HG02970 (cell line): ENCODE measurements around the gene EIF5AL1.
"Not testable (repeated sequence)": the region's sequence is repeated elsewhere in the genome, so short reads cannot be mapped to it uniquely, and the experiment has no call there.

ENCODE experiments used
- ATAC-seq: cut with Tn5 transposase; IDR thresholded peaks from one replicate; pipeline ENCODE4 v1.9.1; 2021; ENCODE audit warnings: mild to moderate bottlenecking, moderate library complexity, moderate number of reproducible peaks; ENCODE audit not compliant: unreplicated experiment, low FRiP score

Gene EIF5AL1

GRCh38 chr10:79484476-79484875 is 27.9 kb upstream of the EIF5AL1 start:
- no peak for ATAC-seq

DNA sequence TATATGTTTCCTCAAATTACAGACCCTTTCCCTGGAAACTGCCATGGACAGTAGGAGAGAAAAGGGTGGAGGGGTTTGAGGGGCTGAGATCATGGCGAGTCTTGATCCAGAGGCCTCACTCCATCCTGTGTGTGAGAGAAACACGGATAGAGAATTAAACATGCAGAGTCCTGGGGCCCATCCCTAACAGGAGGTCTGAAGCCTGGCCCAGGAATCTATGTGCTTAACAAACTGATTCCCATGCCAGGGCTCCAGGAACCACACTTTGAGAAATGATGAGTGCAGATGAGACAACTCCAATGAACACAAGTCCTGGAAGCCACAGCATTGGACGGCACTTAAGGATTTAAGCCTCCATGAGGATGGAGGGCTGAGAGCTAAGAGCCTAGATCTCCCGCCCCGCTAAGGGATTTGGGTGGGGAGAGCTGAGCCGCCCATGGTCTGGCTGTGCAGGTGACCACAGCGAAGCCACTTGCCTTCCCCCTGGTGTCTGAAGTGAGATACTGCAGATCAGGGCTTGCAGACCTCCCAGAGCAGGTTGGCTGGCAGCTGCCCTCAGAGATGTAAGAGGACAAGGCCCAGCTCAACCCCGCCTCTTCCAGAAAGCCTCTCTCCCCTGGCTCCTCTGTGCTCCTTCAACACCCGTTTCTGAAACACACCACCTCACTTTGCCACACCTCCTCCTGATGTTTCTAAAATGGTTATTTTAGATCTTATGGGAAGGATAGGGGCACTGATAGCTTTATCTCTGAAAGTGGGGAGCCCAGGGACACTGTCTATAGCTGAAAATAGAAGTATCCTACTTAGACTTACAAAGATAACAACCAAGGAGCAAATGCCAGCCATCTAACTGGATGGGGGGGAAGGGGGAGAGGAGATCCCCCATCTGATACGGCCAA is 24.8 kb upstream of the EIF5AL1 start:
- no peak for ATAC-seq

- ATAC-seq: no peak
Observed at GRCh38 chr10:79488336-79488735, 24.0 kb upstream of the EIF5AL1 start.

DNA sequence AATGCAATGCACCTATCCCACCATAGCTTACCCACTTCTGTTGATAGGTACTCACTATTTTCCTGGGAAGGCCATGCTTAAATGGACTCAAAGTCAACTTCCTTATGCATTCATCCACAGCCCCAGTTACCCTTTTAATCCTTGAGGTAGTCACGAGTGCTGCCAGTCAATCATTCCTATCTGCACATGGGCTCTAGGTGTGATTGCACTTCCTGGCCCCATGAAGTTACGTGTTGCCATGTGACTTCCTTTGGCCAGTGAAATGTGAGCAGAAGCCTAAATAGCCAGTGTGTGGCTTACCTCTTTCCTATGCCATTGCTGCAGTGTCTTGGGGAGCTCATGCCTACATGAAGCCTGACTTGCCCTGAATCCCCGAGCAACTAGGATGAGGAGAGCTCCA is 23.5 kb upstream of the EIF5AL1 start:
- no peak for ATAC-seq

DNA sequence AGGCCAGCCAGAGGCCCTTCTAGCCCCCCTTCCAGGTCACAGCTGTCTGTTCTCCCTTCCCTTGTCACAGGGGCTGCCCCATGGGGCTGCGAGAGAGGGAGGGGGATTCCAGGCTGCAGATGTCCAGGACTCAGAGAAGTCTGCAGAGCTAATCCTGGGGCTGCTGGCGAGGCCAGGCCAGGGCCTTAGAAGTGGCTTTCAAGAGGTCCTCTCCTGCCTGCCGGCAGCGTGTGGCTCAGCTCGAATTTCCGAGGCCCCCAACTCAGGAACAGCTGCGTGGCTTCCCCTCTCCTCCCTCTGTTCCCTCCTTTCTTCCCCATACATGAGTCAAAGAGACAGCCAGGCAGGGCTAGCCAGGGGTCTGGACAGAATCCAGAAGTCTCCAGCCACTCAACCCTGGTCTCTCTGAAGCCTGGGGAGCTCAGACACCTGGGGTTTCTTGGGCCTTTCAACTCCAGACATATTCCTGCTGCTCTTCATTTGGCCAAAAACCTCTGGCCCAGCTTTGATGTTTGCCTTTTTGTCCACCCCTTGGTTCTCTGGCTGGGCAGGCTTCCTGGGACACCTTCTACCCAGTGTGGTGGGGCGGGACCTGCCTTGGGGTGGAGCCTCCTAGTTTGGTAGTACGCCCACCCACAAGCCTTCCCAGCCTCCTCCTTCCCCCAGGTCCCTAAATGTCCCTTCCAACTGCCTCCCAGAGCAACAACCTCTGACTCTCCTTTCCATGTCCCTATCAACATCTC is 21.8 kb upstream of the EIF5AL1 start:
- no peak for ATAC-seq

DNA sequence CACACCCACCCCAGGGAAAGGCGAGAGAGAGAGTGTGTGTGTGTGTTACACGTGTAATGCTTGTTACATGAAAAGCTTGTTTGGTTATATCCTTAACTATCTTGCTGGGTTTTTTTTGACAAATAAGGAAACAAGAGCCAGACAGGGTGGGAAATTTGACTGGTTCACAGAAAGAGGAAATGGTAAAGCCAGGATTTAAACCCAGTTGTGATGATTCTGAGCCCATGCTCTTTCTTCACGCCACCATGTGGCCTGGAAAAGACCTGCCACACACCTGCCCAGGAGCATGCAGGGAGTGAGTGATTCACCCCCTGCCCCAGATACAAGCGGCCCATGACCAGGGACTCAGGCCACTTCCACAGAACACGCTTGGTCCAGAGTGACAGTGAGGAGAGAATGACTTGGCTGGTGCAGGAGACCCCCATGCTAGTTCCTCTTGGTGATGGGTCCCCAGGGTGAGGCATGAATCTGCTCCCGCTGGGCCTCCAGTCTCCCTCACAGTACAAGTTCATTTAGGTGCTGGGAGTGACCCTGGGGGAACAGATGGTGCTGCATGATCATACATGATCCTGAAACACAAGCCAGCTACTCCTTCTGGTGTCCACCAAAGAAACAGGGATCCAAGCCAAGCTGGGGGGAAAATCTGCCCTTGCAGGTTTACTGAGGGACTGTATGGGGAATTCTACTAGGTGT is 21.0 kb upstream of the EIF5AL1 start:
- ATAC-seq: no peak

DNA sequence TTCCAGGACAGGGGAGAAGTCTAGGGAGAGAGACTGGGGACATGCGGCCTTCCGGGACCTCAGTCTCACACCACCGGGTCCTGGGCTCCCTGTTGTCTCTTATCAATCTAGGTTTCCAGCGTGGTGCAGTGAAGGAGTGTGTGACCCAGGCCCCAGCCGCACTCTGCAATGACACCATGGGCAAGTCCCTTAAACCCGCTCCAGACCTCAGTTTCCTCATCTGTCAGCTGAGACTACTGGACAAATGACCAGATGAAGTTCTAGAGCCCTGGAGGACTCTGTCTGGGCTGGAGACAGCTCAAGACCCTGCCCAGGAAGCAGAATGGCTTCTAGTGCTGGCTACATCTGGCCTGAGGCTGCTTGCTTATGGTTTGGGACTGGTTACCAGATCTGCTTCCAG is 20.1 kb upstream of the EIF5AL1 start:
- ATAC-seq: no peak

GRCh38 chr10:79492839-79493238 is 19.5 kb upstream of the EIF5AL1 start:
- ATAC-seq: no peak

DNA sequence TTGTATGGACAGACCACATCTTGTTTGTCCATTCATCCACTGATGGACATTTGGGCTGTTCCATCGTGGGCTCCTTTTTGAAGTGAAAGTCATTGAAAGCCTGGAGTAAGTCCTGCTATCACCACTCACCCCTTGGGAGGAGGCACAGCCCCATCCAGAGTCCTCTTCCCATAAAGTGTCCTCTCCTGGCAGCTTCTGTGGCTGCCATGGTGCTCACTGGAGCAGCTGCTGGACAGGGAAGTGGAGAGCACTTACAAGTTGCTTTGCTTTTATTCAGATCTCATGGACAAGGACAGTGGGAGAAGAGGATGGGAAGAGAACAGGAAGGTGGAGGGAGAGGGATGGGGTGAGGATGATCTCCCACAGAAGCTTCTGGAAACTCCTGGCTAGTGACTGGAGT is 18.5 kb upstream of the EIF5AL1 start:
- ATAC-seq: no peak

DNA sequence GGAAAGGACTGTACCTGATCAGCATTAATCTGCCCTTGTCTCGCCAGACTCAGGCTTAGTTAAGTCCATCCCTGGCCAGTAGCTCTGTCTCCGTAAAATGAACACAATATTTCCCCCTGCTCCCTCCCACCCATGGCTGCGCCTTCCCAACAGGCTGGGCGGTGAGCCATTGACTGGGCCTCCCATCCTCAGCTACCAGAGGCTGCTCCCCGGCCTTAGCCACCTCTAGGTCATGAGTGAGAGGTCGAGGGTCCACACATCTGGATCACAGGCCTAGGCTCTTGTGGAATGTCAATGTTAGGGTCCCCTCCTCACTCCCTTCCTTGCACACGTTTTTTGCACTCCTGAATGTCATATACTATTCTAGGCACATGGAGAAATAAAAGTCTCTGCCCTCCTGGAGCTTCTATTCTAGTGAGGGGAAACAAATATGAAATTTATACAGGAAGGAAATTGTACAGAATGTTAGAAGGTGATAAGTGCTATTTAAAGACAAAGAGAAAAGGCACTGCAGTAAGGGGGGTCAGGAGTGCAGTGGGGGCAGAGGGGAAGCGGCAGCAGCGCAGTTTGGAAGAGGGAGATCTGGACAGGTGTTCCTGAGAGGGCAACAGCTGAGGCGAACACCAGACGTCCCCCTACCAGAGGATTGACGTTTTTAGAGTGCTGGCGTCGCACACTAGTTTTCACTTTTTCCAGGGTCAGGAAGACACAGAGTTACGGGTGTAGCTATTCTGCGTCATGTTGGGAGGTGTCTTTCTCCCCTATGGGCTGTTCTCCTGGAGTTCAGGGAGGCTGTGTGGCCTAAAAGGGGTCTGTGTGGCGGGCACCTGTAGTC is 17.2 kb upstream of the EIF5AL1 start:
- ATAC-seq: no peak

DNA sequence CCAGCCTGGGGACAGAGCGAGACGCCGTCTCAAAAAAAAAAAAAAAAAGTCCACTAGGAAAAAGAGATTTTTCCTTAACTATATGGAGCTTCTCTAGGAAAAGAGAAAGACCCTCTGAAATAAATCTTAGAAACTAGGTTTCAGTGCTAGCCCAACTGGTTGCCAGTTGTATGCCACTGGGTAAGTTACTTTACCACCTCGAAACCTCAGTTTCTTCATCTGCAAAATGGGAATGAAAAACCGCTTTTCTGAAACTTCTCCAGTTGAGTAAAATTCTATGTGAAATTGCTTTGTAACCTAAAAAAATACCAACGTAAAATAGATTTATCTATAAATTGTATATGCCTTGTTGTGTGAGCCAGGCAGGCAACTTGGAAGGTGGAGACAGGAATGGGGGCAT is 16.5 kb upstream of the EIF5AL1 start:
- ATAC-seq: no peak

GRCh38 chr10:79496896-79497295 is 15.4 kb upstream of the EIF5AL1 start:
- no peak for ATAC-seq

DNA sequence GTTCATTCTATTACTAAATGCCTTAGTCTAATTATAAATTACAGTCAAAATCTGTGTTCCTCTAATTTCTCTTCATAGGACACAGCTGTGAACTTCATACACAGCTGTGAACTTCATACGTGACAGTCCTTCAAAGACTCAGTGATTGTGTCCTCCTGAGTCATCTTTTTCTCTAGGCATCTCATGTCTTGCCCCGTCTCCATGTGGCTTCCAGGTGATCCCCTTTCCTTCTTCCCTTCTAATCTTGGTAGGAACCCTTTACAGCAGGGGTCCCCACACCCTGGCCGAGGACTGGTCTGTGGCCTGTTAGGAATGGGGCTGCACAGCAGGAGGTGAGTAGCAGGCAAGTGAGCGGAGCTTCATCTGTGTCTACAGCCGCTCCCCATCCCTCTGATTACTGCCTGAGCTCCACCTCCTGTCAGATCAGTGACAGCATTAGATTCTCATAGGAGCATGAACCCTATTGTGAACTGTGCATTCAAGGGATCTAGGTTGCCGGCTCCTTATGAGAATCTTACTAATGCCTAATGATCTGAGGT is 14.0 kb upstream of the EIF5AL1 start:
- ATAC-seq: no peak

DNA sequence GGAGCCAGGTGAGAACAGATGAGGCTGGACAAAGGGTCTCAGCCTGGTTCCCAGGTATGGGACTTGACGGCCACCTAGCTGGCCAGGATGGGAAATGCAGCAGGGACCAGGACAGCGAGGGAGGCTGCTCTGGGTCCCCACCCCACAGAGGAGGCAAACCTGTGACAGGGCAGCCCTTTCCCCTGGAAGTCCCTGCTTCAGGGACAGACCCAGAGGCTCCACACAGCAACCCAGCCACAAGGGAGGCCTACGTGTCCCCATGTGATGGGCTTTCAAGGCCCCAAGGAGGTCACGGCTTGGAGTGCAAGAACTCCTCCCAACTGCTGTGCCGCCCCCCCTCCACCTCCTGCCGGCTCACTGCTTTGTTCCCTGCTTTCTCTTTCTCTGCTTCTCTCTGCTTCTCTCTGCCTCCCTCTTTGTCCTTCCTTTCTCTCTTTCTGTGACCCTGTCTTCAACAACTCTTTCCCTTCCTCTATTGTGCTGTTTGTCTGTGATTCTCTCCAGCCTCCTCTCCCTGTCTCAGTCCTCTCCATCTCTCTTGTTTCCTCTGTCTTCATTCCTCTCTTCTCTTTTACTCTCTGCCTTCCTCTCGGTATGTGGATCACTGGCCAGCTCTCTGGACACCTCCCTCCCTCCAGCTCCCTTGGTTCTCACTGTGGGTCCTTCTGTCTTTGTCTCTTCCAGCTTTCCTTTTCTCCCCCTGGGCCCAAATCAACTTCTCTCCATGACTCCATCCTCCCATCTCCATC is 9.6 kb upstream of the EIF5AL1 start:
- no peak for ATAC-seq

- not testable (repeated sequence) for ATAC-seq
Observed at GRCh38 chr10:79503787-79504186, 8.5 kb upstream of the EIF5AL1 start.

DNA sequence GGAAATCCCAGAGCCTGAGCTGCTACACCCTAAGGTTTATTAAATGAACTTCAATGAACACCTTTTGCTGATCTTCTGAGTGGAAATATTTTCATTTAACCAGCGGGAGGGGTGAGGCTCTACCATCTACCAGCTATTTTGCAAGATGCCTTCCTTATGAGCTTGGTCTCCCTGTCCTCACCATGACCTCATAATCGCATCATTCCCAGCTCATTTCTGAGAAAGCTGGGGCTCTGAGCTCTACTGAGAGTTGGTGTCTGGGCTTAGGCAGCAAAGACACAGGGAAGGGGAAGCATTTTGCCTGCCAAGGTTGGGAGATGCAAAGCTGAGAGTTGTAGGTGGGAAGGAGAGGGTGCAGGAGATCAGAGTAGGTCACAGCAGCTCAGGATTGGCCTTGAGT is 7.8 kb upstream of the EIF5AL1 start:
- not testable (repeated sequence) for ATAC-seq

- ATAC-seq: not testable (repeated sequence)
Observed at GRCh38 chr10:79505328-79505727, 7.0 kb upstream of the EIF5AL1 start.

DNA sequence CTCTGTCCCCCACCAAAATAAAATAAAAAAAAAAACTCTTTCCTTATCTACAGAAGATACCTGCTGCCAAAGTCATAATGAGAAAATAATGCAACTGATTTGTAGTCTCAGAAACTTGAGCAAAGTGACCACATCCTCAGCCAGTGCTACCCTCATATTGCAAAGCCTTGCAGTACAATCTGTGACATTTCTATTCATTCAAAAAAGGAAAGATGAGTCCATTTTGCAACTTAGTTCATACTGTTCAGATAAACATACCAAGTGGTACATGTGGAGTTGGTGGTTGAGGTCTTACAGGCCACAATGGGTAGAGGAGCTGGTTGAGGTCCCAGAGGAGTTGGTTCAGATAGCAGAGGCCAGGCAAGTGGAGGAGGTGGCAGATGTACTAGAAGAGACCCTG is 6.5 kb upstream of the EIF5AL1 start:
- ATAC-seq: no peak

GRCh38 chr10:79507440-79508167 is 4.7 kb upstream of the EIF5AL1 start:
- ATAC-seq: no peak
